22Rv1 (cell line): ENCODE data around the gene PKP2.
A peak's percentile ranks its signal among the peaks of the same experiment; 100 is the strongest.

Experiments used
- H3K27ac ChIP-seq: fragments of 450-650 bp; 2 replicates; pipeline ENCODE4 v1.5.1; 2017
- ZFX ChIP-seq: fragments of 450-650 bp; IDR thresholded peaks from 2 replicates; pipeline ENCODE4 v1.6.1; 2017; ENCODE audit warnings: antibody characterized with exemption, borderline replicate concordance
- TF ChIP-seq, protein P1 (sequence below): fragments of 450-650 bp; IDR thresholded peaks from 2 replicates; pipeline ENCODE4 v1.5.1; 2017; ENCODE audit warnings: mild to moderate bottlenecking

Gene PKP2

DNA sequence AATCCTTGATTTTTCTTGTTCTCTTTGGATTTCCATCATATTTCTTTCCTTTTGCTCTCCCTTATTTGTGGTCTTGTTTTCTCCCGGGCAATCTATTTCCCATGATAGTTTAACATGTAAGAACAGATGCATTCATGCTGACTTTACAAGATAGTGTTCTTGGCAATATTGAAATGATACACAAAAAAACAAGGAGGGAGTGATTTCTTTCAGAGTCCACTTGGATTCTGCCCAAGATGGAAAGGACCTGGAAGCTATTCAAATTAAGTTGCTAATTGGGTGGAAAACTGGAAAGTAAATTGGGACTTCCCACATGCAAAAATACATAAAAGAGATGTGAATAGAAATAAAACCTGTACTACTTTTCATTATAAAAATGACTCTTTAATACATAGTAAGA is 126.4 kb downstream of the PKP2 start:
- TF ChIP-seq, protein P1, sequence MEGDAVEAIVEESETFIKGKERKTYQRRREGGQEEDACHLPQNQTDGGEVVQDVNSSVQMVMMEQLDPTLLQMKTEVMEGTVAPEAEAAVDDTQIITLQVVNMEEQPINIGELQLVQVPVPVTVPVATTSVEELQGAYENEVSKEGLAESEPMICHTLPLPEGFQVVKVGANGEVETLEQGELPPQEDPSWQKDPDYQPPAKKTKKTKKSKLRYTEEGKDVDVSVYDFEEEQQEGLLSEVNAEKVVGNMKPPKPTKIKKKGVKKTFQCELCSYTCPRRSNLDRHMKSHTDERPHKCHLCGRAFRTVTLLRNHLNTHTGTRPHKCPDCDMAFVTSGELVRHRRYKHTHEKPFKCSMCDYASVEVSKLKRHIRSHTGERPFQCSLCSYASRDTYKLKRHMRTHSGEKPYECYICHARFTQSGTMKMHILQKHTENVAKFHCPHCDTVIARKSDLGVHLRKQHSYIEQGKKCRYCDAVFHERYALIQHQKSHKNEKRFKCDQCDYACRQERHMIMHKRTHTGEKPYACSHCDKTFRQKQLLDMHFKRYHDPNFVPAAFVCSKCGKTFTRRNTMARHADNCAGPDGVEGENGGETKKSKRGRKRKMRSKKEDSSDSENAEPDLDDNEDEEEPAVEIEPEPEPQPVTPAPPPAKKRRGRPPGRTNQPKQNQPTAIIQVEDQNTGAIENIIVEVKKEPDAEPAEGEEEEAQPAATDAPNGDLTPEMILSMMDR, result no peak
- no peak for TF ChIP-seq ZFX

DNA sequence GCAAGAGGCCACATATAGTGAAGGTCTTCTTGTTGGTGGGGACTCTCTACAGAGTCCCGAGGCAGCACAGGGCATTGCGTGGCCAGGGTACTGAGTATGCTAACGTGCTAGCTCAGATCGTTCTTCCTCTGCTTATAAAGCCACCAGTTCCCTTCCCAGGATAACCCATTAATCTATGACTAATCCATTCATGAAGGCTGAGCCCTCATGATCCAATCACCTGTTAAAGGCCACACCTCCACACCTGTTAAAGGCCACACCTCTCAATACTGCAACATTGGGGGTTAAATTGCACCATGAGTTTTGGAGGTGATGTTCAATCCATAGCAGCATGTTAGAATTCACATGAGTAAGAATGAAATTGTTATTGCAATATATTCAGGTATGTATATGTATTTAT is 128.1 kb downstream of the PKP2 start:
- TF ChIP-seq, protein P1, result no peak
- TF ChIP-seq ZFX, result no peak

More for the DNA sequence above, 126.4 kb downstream of the PKP2 start:
- no peak overlapping the region for H3K27ac ChIP-seq

DNA sequence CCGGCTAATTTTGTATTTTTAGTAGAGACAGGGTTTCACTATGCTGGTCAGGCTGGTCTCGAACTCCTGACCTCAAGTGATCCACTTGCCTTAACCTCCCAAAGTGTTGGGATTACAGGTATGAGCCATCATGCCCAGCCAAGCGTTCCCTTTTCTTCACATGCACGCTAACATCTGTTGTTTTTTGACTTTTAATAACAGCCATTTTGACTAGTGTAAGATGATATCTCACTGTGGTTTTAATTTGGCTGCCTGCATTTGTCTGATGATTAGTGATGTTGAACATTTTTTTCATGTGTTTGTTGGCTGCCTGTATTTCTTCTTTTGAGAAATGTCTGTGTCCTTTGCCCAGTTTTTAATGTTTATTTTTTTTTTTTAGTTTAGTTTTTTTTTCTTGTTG is 130.7 kb downstream of the PKP2 start:
- no peak overlapping the region for H3K27ac ChIP-seq
- TF ChIP-seq ZFX, result no peak
- TF ChIP-seq, protein P1, result no peak

More for the DNA sequence above, 128.1 kb downstream of the PKP2 start:
- no peak overlapping the region for H3K27ac ChIP-seq

GRCh38 chr12:32761716-32762115 is 134.9 kb downstream of the PKP2 start:
- no peak overlapping the region for H3K27ac ChIP-seq
- no peak for TF ChIP-seq ZFX
- TF ChIP-seq, protein P1, result no peak

- TF ChIP-seq, protein P1, result no peak
- no peak for TF ChIP-seq ZFX
- no peak overlapping the region for H3K27ac ChIP-seq
Observed at GRCh38 chr12:32757157-32757556, 139.4 kb downstream of the PKP2 start.

- TF ChIP-seq, protein P1, result peak; percentile 47
- no peak for TF ChIP-seq ZFX
- H3K27ac ChIP-seq, result peak overlapping the region; percentile 87
Observed at GRCh38 chr12:32756476-32757066, 140.0 kb downstream of the PKP2 start.

DNA sequence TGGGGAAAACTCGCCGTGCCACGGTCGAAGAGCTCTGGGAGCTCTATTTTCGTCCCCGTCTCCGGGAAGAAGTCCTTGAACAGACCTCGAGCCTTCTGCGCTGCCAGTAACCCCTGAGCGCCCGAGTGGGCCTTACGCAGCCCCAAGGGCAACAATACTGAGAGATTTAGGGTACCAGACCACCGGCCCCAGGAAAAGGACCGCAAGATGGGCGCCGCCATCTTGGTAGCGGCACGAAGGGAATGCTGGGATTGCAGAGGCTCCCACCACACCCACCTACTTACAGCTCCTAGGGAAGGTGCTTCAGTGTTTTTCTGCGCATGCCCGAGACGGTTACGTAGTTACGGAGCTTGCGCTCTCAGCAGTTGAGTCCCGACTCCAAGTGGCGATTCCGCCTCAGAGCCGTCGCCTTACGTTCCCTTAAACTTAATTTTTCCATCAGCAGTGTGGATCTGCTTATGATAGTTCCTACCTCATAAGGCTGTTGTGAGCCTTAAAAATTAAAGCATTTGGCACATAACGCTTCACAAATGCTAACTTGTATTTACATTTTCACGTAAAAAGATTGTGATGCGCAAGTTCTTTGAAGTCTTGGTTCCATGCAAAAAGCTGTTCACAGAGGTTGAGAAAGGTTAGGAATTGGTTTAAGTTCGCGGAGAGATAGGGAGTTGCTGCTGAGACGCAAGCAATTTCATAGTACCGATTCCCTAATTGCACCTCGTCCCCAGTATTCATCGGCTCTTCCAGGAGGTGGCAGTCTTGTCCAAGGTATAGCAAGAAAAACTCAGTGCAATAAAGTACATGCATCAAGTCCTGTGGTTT is 140.7 kb downstream of the PKP2 start, which contains the start of gene YARS2:
Gene YARS2, minus strand, starts transcription at position 244 of the 822 bp plus-strand sequence. Its CDS starts 23 bp downstream, at position 221.
- H3K27ac ChIP-seq, result peak within 1 kb of the TSS; percentile 87
- TF ChIP-seq, protein P1, result peak; percentile 91
- no peak for TF ChIP-seq ZFX
